ENCODE data around the gene COL8A2. TPM values are rescaled to one million over a fixed set of nuclear protein-coding genes. Genes with fewer than 3 reads are reported as not detected.

The COL8A2 gene
- polyA plus RNA-seq, 1 donor from 2014 or later = not detected

DNA sequence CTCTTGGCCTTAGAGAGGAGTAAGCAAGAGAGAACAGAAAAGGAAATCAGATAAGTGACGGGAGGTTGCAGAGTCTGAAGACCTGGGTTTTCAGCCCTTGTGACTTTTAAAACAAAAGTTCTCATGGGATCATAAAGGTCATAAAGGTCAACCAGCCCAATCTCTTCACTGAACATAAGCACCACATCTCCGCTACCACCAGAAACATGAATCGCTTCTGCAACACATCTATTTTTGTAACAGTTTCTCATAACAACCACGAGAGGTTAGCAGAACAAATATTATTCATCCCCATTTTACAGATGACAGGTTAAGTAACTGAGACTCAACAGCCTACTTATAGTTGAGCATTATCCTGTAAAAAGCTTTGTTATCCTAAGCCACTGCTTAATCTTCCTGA lies 18.4 kb upstream of the COL8A2 start:
- Histone ChIP-seq H3K36me3 (ENCODE audit: insufficient read depth, low read length) (no peaks in the 10 kb centered on the region), H3K79me2 (replicated peaks; ENCODE audit: insufficient read depth, low read length) (peaks cover 6% of the 10 kb centered on the region), H3K4me2 (ENCODE audit: low read length) (no peak overlapping the region), H3K27ac (ENCODE audit: low read length) (no peak overlapping the region), H3K9me3 (ENCODE audit: low read length) (no peaks in the 10 kb centered on the region), H2AFZ (ENCODE audit: low read depth, low read length) (no peak overlapping the region), H4K20me1 (ENCODE audit: insufficient read depth) (no peaks in the 10 kb centered on the region), H3K9ac (ENCODE audit: low read length) (no peak overlapping the region), H3F3A (ENCODE audit: insufficient read depth, low read length, poor library complexity, severe bottlenecking) (no peaks in the 10 kb centered on the region), H3K9me2 (ENCODE audit: insufficient read depth, low read length) (no peaks in the 10 kb centered on the region), H3K4me3 (ENCODE audit: low read length) (no peak overlapping the region), H3K27me3 (ENCODE audit: insufficient read depth, low read depth, low read length) (no peaks in the 10 kb centered on the region)
- TF ChIP-seq REST (IDR thresholded peaks at IDR 0.05; ENCODE audit: borderline replicate concordance) (no peak), TAF1 (IDR thresholded peaks at IDR 0.05; ENCODE audit: low read depth) (no peak)

- H3K9me3 ChIP-seq (ENCODE audit: low read length) = no peaks in the 10 kb centered on the region
- no peaks in the 10 kb centered on the region for H3K9me2 ChIP-seq (ENCODE audit: insufficient read depth, low read length)
- no peaks in the 10 kb centered on the region for H3F3A ChIP-seq (ENCODE audit: insufficient read depth, low read length, poor library complexity, severe bottlenecking)
- no peak for TF ChIP-seq RAD21 (conservative IDR thresholded peaks at IDR 0.05)
- TF ChIP-seq, protein P1, sequence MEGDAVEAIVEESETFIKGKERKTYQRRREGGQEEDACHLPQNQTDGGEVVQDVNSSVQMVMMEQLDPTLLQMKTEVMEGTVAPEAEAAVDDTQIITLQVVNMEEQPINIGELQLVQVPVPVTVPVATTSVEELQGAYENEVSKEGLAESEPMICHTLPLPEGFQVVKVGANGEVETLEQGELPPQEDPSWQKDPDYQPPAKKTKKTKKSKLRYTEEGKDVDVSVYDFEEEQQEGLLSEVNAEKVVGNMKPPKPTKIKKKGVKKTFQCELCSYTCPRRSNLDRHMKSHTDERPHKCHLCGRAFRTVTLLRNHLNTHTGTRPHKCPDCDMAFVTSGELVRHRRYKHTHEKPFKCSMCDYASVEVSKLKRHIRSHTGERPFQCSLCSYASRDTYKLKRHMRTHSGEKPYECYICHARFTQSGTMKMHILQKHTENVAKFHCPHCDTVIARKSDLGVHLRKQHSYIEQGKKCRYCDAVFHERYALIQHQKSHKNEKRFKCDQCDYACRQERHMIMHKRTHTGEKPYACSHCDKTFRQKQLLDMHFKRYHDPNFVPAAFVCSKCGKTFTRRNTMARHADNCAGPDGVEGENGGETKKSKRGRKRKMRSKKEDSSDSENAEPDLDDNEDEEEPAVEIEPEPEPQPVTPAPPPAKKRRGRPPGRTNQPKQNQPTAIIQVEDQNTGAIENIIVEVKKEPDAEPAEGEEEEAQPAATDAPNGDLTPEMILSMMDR (IDR thresholded peaks at IDR 0.05; ENCODE audit: poor library complexity, severe bottlenecking) = no peak
- TF ChIP-seq POLR2AphosphoS5 (IDR thresholded peaks at IDR 0.05) = no peak
- no peak for TF ChIP-seq SMC3 (conservative IDR thresholded peaks at IDR 0.05; ENCODE audit: poor library complexity)
- no peak for TF ChIP-seq TAF1 (IDR thresholded peaks at IDR 0.05; ENCODE audit: low read depth)
- no peak for TF ChIP-seq REST (IDR thresholded peaks at IDR 0.05; ENCODE audit: borderline replicate concordance)
- no peak for TF ChIP-seq EZH2 (IDR thresholded peaks at IDR 0.05; ENCODE audit: borderline replicate concordance, insufficient read depth, low read length, poor library complexity, severe bottlenecking)
- TF ChIP-seq MXI1 (conservative IDR thresholded peaks at IDR 0.05; ENCODE audit: poor library complexity, severe bottlenecking) = no peak
- TF ChIP-seq EP300 (conservative IDR thresholded peaks at IDR 0.05; ENCODE audit: poor library complexity, severe bottlenecking) = no peak
- H3K27ac ChIP-seq (ENCODE audit: low read length) = no peak overlapping the region
- H3K4me2 ChIP-seq (ENCODE audit: low read length) = no peak overlapping the region
- H3K27me3 ChIP-seq (ENCODE audit: insufficient read depth, low read depth, low read length) = no peaks in the 10 kb centered on the region
- peaks cover 5% of the 10 kb centered on the region for H3K36me3 ChIP-seq (ENCODE audit: insufficient read depth, low read length)
- H4K20me1 ChIP-seq (ENCODE audit: insufficient read depth) = no peaks in the 10 kb centered on the region
- H3K9ac ChIP-seq (ENCODE audit: low read length) = no peak overlapping the region
- no peak overlapping the region for H3K4me3 ChIP-seq (ENCODE audit: low read length)
- H3K79me2 ChIP-seq (replicated peaks; ENCODE audit: insufficient read depth, low read length) = no peaks in the 10 kb centered on the region
- H2AFZ ChIP-seq (ENCODE audit: low read depth, low read length) = no peak overlapping the region
Observed at GRCh38 chr1:36142121-36142520, 17.1 kb upstream of the COL8A2 start.

Data from neural cell (in vitro differentiated cells).